ENCODE results near the gene DEGS2. TPM values are rescaled to one million over a fixed set of nuclear protein-coding genes. Genes with fewer than 3 reads are reported as not detected.

DEGS2 gene
- polyA plus RNA-seq, 1 experiment: not detected

- Histone ChIP-seq H3K4me3 (ENCODE audit: low read depth, low read length) (no peak overlapping the region), H3K36me3 (ENCODE audit: control insufficient read depth, insufficient read depth, low read length) (peaks cover 8% of the 10 kb centered on the region), H3K27me3 (ENCODE audit: control insufficient read depth, insufficient read depth, low read length) (no peaks in the 10 kb centered on the region)
- no peak for DNase-seq (ENCODE audit: low read depth)
- ChIA-PET POLR2A (no interaction called here), CTCF (interaction anchor here (1.5 to 2.2 kb wide), 3 partner anchors 13 to 64 kb away, joined by 4 to 8 read pairs (median 4); no protein-coding TSS in a partner anchor)
- no peak for TF ChIP-seq CTCF (IDR thresholded peaks at IDR 0.05; ENCODE audit: insufficient read depth, low read depth, low read length)
Measured at GRCh38 chr14:100128688-100129087, 30.8 kb downstream of the DEGS2 start.

- H3K4me3 ChIP-seq (ENCODE audit: low read depth, low read length): no peak overlapping the region
- DNase-seq (ENCODE audit: low read depth): no peak
- ChIA-PET POLR2A (no interaction called here), CTCF (interaction anchor here (0.6 to 3.3 kb wide), 5 partner anchors 14 to 65 kb away, joined by 3 to 10 read pairs (median 4); no protein-coding TSS in a partner anchor)
- no peak for TF ChIP-seq CTCF (IDR thresholded peaks at IDR 0.05; ENCODE audit: insufficient read depth, low read depth, low read length)
- H3K36me3 ChIP-seq (ENCODE audit: control insufficient read depth, insufficient read depth, low read length): peaks cover 8% of the 10 kb centered on the region
- no peaks in the 10 kb centered on the region for H3K27me3 ChIP-seq (ENCODE audit: control insufficient read depth, insufficient read depth, low read length)
Measured at GRCh38 chr14:100127853-100128455, 31.5 kb downstream of the DEGS2 start.

- DNase-seq (ENCODE audit: low read depth): no peak
- ChIA-PET CTCF (interaction anchor here (1.0 to 3.3 kb wide), 3 partner anchors 8 to 67 kb away, joined by 3 to 10 read pairs (median 4); no protein-coding TSS in a partner anchor), POLR2A (no interaction called here)
- no peak overlapping the region for H3K4me3 ChIP-seq (ENCODE audit: low read depth, low read length)
- TF ChIP-seq CTCF (IDR thresholded peaks at IDR 0.05; ENCODE audit: insufficient read depth, low read depth, low read length): no peak
- H3K36me3 ChIP-seq (ENCODE audit: control insufficient read depth, insufficient read depth, low read length): peaks cover 8% of the 10 kb centered on the region
- no peaks in the 10 kb centered on the region for H3K27me3 ChIP-seq (ENCODE audit: control insufficient read depth, insufficient read depth, low read length)
Measured at GRCh38 chr14:100126401-100126800, 33.0 kb downstream of the DEGS2 start.

- no peaks in the 10 kb centered on the region for H3K27me3 ChIP-seq (ENCODE audit: control insufficient read depth, insufficient read depth, low read length)
- ChIA-PET CTCF (interaction anchor here (3.3 kb wide), 1 partner anchor 16 kb away, joined by 10 read pairs; no protein-coding TSS in a partner anchor), POLR2A (no interaction called here)
- H3K4me3 ChIP-seq (ENCODE audit: low read depth, low read length): no peak overlapping the region
- no peak for TF ChIP-seq CTCF (IDR thresholded peaks at IDR 0.05; ENCODE audit: insufficient read depth, low read depth, low read length)
- no peak for DNase-seq (ENCODE audit: low read depth)
- peaks cover 9% of the 10 kb centered on the region for H3K36me3 ChIP-seq (ENCODE audit: control insufficient read depth, insufficient read depth, low read length)
Measured at GRCh38 chr14:100124551-100125088, 34.8 kb downstream of the DEGS2 start.

- POLR2A ChIA-PET: no interaction called here
- Histone ChIP-seq H3K27me3 (ENCODE audit: control insufficient read depth, insufficient read depth, low read length) (no peaks in the 10 kb centered on the region), H3K36me3 (ENCODE audit: control insufficient read depth, insufficient read depth, low read length) (peaks cover 9% of the 10 kb centered on the region), H3K4me3 (ENCODE audit: low read depth, low read length) (no peak overlapping the region)
- CTCF ChIA-PET: no interaction called here
- TF ChIP-seq CTCF (IDR thresholded peaks at IDR 0.05; ENCODE audit: insufficient read depth, low read depth, low read length): no peak
- DNase-seq (ENCODE audit: low read depth): no peak
Measured at GRCh38 chr14:100123618-100124017, 35.8 kb downstream of the DEGS2 start.

Data from BJ (cell line).